K562 (cell line): Measurements from ENCODE around the gene NUCB2. TPM values are rescaled to one million over a fixed set of nuclear protein-coding genes. Genes with fewer than 3 reads are reported as not detected.

Experiments
- CBFA2T3 ChIP-seq: fragments of 450-650 bp; IDR thresholded peaks from 2 replicates; pipeline ENCODE4 v1.6.1; 2017
- JUND ChIP-seq, 2 experiments: IDR thresholded peaks; 2 replicates in 1 of 2; 3 replicates in 1 of 2; pipeline ENCODE4 v1.6.1; 2011; ENCODE audit warnings: borderline replicate concordance in 2 of 2, low read depth in 2 of 2, low read length in 2 of 2, improper control_type of control experiment in 1 of 2, missing biosample characterization in 1 of 2, missing genetic modification characterization in 1 of 2, missing genetic modification reagents in 1 of 2
- NKRF ChIP-seq: fragments of 450-650 bp; IDR thresholded peaks from 2 replicates; pipeline ENCODE4 v1.6.1; 2016; ENCODE audit warnings: borderline replicate concordance
- PKNOX1 ChIP-seq: fragments of 450-650 bp; IDR thresholded peaks from 2 replicates; pipeline ENCODE4 v1.6.1; 2016
- RBFOX2 ChIP-seq: fragments of 200-400 bp; formaldehyde crosslinking; IDR thresholded peaks from 2 replicates; pipeline ENCODE4 v1.6.1; 2017; ENCODE audit warnings: low read depth, mild to moderate bottlenecking, low read length, moderate library complexity
- REST ChIP-seq, 2 experiments: fragments of 450-650 bp; formaldehyde crosslinking in 1 of 2; IDR thresholded peaks; 2 replicates each; pipeline versions ENCODE4 v1.4.0 to v1.6.1; 2014 to 2020; ENCODE audit warnings: mild to moderate bottlenecking in 2 of 2, borderline replicate concordance in 1 of 2, low read depth in 1 of 2
- ZNF197 ChIP-seq: fragments of 200-800 bp; sonication (Bioruptor generic); IDR thresholded peaks from 2 replicates; pipeline ENCODE4 v1.6.1; 2016; ENCODE audit warnings: low read depth, missing genetic modification characterization, missing compliant biosample characterization
- polyA plus RNA-seq, 8 experiments: library from polyadenylated mRNA; depleted of rRNA in 4 of 8; stranded (reverse) in 5 of 8; unstranded in 3 of 8; fragments of >200 nt; fragmentation: Nextera tagmentation in 2 of 8; fragmentation: Illumina TruSeq in 1 of 8; extraction: Ambion mirVana in 2 of 8; extraction: Trizol in 1 of 8; gene quantifications; 2 replicates each; pipeline versions ENCODE4 v1.2.1 to v1.2.3, GENCODE V29; 2011 to 2014; ENCODE audit warnings: inconsistent platforms in 1 of 8, missing spikeins in 1 of 8
- total RNA-seq, 7 experiments: library from RNA; depleted of rRNA in 6 of 7; stranded (reverse); fragments of >200 nt in 6 of 7; fragmentation: Illumina TruSeq in 2 of 7; extraction: Trizol in 2 of 7; gene quantifications; 2 replicates each; pipeline versions ENCODE4 v1.2.1 to v1.2.3, GENCODE V29; 2011 to 2021; ENCODE audit warnings: low replicate concordance in 1 of 7
- TF ChIP-seq, protein P1 (sequence below): sonication (generic); formaldehyde crosslinking; IDR thresholded peaks from 2 replicates; pipeline ENCODE4 v1.8.1; 2022; ENCODE audit warnings: missing genetic modification reagents
- TF ChIP-seq, protein P2 (sequence below), 2 experiments: fragments of 200-800 bp in 1 of 2; sonication (Bioruptor generic) in 1 of 2; sonication (generic) in 1 of 2; formaldehyde crosslinking in 1 of 2; IDR thresholded peaks in 1 of 2; conservative IDR thresholded peaks in 1 of 2; 2 replicates each; pipeline versions ENCODE4 v1.5.0 to v1.6.1; 2016 to 2020; ENCODE audit warnings: missing compliant biosample characterization in 1 of 2, missing genetic modification characterization in 1 of 2, missing genetic modification reagents in 1 of 2

The NUCB2 gene
- total and polyA plus RNA-seq, 9 of the 15 experiments (the other 6 are each of a cell fraction or from before 2014, with no cell fraction given): 54.0 to 108 (median 84.6) TPM

- TF ChIP-seq NKRF: no peak
- no peak for TF ChIP-seq ZNF197 (CRISPR knock-in tag)
- TF ChIP-seq REST (IDR thresholded peaks at IDR 0.05; ENCODE audit: borderline replicate concordance): peak; percentile 65
- TF ChIP-seq REST (CRISPR knock-in tag; IDR thresholded peaks at IDR 0.05; ENCODE audit: low read depth): peak; percentile 58; the same call in 1 of the 2 replicates
- peak; percentile 98 for TF ChIP-seq RBFOX2
- peak; percentile 27; the same call in 1 of the 2 replicates for TF ChIP-seq JUND (IDR thresholded peaks at IDR 0.05; ENCODE audit: borderline replicate concordance, low read depth, low read length)
- no peak for TF ChIP-seq JUND (tag; IDR thresholded peaks at IDR 0.05; ENCODE audit: borderline replicate concordance, low read depth, low read length)
- no peak for TF ChIP-seq CBFA2T3
- peak; percentile 57; the same call in 1 of the 2 replicates for TF ChIP-seq PKNOX1
- TF ChIP-seq, protein P1, sequence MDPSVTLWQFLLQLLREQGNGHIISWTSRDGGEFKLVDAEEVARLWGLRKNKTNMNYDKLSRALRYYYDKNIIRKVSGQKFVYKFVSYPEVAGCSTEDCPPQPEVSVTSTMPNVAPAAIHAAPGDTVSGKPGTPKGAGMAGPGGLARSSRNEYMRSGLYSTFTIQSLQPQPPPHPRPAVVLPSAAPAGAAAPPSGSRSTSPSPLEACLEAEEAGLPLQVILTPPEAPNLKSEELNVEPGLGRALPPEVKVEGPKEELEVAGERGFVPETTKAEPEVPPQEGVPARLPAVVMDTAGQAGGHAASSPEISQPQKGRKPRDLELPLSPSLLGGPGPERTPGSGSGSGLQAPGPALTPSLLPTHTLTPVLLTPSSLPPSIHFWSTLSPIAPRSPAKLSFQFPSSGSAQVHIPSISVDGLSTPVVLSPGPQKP (CRISPR knock-in tag): no peak
- TF ChIP-seq, protein P2, sequence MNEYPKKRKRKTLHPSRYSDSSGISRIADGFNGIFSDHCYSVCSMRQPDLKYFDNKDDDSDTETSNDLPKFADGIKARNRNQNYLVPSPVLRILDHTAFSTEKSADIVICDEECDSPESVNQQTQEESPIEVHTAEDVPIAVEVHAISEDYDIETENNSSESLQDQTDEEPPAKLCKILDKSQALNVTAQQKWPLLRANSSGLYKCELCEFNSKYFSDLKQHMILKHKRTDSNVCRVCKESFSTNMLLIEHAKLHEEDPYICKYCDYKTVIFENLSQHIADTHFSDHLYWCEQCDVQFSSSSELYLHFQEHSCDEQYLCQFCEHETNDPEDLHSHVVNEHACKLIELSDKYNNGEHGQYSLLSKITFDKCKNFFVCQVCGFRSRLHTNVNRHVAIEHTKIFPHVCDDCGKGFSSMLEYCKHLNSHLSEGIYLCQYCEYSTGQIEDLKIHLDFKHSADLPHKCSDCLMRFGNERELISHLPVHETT (CRISPR knock-in tag; conservative IDR thresholded peaks at IDR 0.05 in 1 of 2, IDR thresholded peaks at IDR 0.05 in 1 of 2): no peak; a peak in 1 of 4 replicates
Observed at GRCh38 chr11:17276236-17277023, at the start of gene NUCB2 (continued).
